Muscle layer of duodenum (tissue), 2 donors: ENCODE measurements around the gene MOB3B.

Experiments used
- H3K27ac ChIP-seq: one replicate; pipeline ENCODE4 v1.7.0; 2013; ENCODE audit warnings: mild to moderate bottlenecking, low read length
- H3K27me3 ChIP-seq: one replicate; pipeline ENCODE4 v1.7.0; 2013; ENCODE audit warnings: low read depth, mild to moderate bottlenecking, control low read depth, low read length
- H3K36me3 ChIP-seq, 2 donors: one replicate each; pipeline ENCODE4 v1.7.0; 2013; ENCODE audit warnings: low read length in 2 of 2, control low read depth in 1 of 2, mild to moderate bottlenecking in 1 of 2; ENCODE audit not compliant: insufficient read depth in 2 of 2, control insufficient read depth in 1 of 2
- H3K4me1 ChIP-seq, 2 donors: one replicate each; pipeline ENCODE4 v1.7.0; 2013; ENCODE audit warnings: low read length in 2 of 2, mild to moderate bottlenecking in 2 of 2, control low read depth in 1 of 2, moderate library complexity in 1 of 2; ENCODE audit not compliant: insufficient read depth in 2 of 2, control insufficient read depth in 1 of 2
- H3K4me3 ChIP-seq, 2 donors: one replicate each; pipeline ENCODE4 v1.7.0; 2013; ENCODE audit warnings: low read length in 2 of 2, low read depth in 1 of 2, mild to moderate bottlenecking in 1 of 2
- H3K9me3 ChIP-seq, 2 donors: one replicate each; pipeline ENCODE4 v1.7.0; 2013; ENCODE audit warnings: low read length in 2 of 2, control low read depth in 1 of 2, mild to moderate bottlenecking in 1 of 2; ENCODE audit not compliant: control insufficient read depth in 1 of 2
- donor health status: healthy.

Gene MOB3B

GRCh38 chr9:27529316-27530278, at the start of gene MOB3B:
Gene MOB3B, minus strand, starts transcription at chr9:27529814. Its CDS starts 74,264 bp downstream, at chr9:27455550.
- H3K4me3 ChIP-seq = peak within 1 kb of the TSS; percentile 82 to 91
- H3K4me1 ChIP-seq = peaks cover 17 to 30% of the 10 kb centered on the region in 2 donors
- H3K36me3 ChIP-seq = no peaks in the 10 kb centered on the region
- H3K27ac ChIP-seq = peak within 1 kb of the TSS; percentile 90
- H3K9me3 ChIP-seq = no peaks in the 10 kb centered on the region
- no peaks in the 10 kb centered on the region for H3K27me3 ChIP-seq

GRCh38 chr9:27573634-27574590, 44.3 kb upstream of the MOB3B start:
- H3K4me3 ChIP-seq = peak overlapping the region; percentile 75 to 79
- H3K27me3 ChIP-seq = no peaks in the 10 kb centered on the region
- no peaks in the 10 kb centered on the region for H3K9me3 ChIP-seq
- H3K4me1 ChIP-seq = peaks cover 7 to 11% of the 10 kb centered on the region in 2 donors
- H3K36me3 ChIP-seq = no peaks in the 10 kb centered on the region
- peak overlapping the region; percentile 87 for H3K27ac ChIP-seq

DNA sequence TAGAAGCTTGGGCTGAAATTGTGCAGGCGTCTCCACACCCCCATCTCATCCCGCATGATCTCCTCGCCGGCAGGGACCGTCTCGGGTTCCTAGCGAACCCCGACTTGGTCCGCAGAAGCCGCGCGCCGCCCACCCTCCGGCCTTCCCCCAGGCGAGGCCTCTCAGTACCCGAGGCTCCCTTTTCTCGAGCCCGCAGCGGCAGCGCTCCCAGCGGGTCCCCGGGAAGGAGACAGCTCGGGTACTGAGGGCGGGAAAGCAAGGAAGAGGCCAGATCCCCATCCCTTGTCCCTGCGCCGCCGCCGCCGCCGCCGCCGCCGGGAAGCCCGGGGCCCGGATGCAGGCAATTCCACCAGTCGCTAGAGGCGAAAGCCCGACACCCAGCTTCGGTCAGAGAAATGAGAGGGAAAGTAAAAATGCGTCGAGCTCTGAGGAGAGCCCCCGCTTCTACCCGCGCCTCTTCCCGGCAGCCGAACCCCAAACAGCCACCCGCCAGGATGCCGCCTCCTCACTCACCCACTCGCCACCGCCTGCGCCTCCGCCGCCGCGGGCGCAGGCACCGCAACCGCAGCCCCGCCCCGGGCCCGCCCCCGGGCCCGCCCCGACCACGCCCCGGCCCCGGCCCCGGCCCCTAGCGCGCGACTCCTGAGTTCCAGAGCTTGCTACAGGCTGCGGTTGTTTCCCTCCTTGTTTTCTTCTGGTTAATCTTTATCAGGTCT, 43.5 kb upstream of the MOB3B start, which contains the start of gene C9orf72:
TSS of gene C9orf72 (minus strand) at position 564 of the 716 bp plus-strand sequence. CDS start 6,361 bp downstream, outside the sequence.
- Histone ChIP-seq H3K4me1 (peaks cover 7 to 11% of the 10 kb centered on the region in 2 donors), H3K27ac (peak within 1 kb of the TSS; percentile 87), H3K9me3 (no peaks in the 10 kb centered on the region), H3K36me3 (no peaks in the 10 kb centered on the region), H3K4me3 (peak within 1 kb of the TSS; percentile 79 to 89), H3K27me3 (no peaks in the 10 kb centered on the region)

GRCh38 chr9:27572566-27572917, 42.9 kb upstream of the MOB3B start:
- Histone ChIP-seq H3K36me3 (no peaks in the 10 kb centered on the region), H3K27ac (peak overlapping the region; percentile 87), H3K4me1 (peaks cover 7 to 11% of the 10 kb centered on the region in 2 donors), H3K4me3 (peak overlapping the region; percentile 79 to 89), H3K27me3 (no peaks in the 10 kb centered on the region), H3K9me3 (no peaks in the 10 kb centered on the region)

DNA sequence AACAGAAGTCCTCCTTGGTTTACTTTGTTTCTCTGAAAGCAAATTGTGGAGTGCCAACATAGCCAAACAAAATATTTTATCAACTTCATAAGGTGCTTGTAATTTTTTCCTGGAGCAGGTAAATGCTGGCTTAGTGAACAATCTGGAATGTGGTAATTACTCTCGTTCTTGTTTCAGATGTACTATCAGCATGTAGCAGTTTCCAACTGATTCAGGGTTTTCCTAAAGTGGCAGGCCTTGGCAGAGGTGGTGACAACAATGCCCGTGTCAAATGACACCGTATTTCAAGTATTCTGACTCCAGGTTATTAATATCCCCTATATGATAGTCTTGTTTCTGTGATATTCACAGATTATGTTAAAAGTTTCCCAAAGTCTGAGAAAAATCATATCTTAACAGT, 42.4 kb upstream of the MOB3B start:
- Histone ChIP-seq H3K27ac (peak overlapping the region; percentile 87), H3K4me3 (peak overlapping the region; percentile 79 to 89), H3K36me3 (no peaks in the 10 kb centered on the region), H3K9me3 (no peaks in the 10 kb centered on the region), H3K27me3 (no peaks in the 10 kb centered on the region), H3K4me1 (peaks cover 7 to 11% of the 10 kb centered on the region in 2 donors)

GRCh38 chr9:27571011-27571410, 41.4 kb upstream of the MOB3B start:
- Histone ChIP-seq H3K4me1 (peaks cover 7 to 11% of the 10 kb centered on the region in 2 donors), H3K27me3 (no peaks in the 10 kb centered on the region), H3K27ac (no peak overlapping the region), H3K36me3 (no peaks in the 10 kb centered on the region), H3K9me3 (no peaks in the 10 kb centered on the region), H3K4me3 (no peak overlapping the region)

GRCh38 chr9:27569406-27569805, 39.8 kb upstream of the MOB3B start:
- peaks cover 0 to 3% of the 10 kb centered on the region in 2 donors for H3K36me3 ChIP-seq
- H3K4me3 ChIP-seq = no peak overlapping the region
- H3K4me1 ChIP-seq = peaks cover 6 to 18% of the 10 kb centered on the region in 2 donors
- H3K27ac ChIP-seq = no peak overlapping the region
- no peaks in the 10 kb centered on the region for H3K27me3 ChIP-seq
- no peaks in the 10 kb centered on the region for H3K9me3 ChIP-seq

GRCh38 chr9:27566118-27566517, 36.5 kb upstream of the MOB3B start:
- peaks cover 0 to 7% of the 10 kb centered on the region in 2 donors for H3K4me1 ChIP-seq
- no peaks in the 10 kb centered on the region for H3K27me3 ChIP-seq
- peaks cover 0 to 5% of the 10 kb centered on the region in 2 donors for H3K36me3 ChIP-seq
- H3K4me3 ChIP-seq = no peak overlapping the region
- H3K27ac ChIP-seq = no peak overlapping the region
- H3K9me3 ChIP-seq = no peaks in the 10 kb centered on the region

- Histone ChIP-seq H3K27ac (no peak overlapping the region), H3K4me1 (peaks cover 0 to 7% of the 10 kb centered on the region in 2 donors)
Measured at GRCh38 chr9:27565696-27566095, 36.1 kb upstream of the MOB3B start.

DNA sequence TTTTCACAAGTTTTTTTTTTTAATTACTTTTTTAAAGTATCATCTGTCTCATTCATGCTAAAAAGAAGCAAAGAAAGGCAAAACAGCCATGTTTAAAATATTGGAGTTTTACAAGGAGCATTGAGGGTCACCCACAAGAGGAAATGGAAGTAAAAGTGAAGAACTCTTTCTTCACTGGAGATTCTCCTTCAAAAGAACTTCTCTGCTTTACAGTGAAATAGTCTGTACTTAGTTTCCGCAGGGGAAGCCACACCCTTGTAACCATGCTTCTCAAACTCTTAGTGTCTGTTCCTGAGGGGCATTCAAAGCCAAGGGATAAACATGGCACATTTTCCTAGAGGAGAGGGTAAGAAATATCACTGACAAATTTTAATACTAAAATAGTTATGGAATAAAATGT, 35.1 kb upstream of the MOB3B start:
- no peak overlapping the region for H3K27ac ChIP-seq
- H3K27me3 ChIP-seq = no peaks in the 10 kb centered on the region
- peaks cover 0 to 11% of the 10 kb centered on the region in 2 donors for H3K36me3 ChIP-seq
- H3K9me3 ChIP-seq = no peaks in the 10 kb centered on the region
- no peak overlapping the region for H3K4me3 ChIP-seq
- peaks cover 0 to 7% of the 10 kb centered on the region in 2 donors for H3K4me1 ChIP-seq

More at GRCh38 chr9:27565696-27566095, 36.1 kb upstream of the MOB3B start:
- Histone ChIP-seq H3K36me3 (peaks cover 0 to 9% of the 10 kb centered on the region in 2 donors), H3K9me3 (no peaks in the 10 kb centered on the region), H3K27me3 (no peaks in the 10 kb centered on the region), H3K4me3 (no peak overlapping the region)
